SK-N-SH (cell line): ENCODE data around the gene RFK.

Source experiments
- NFIC ChIP-seq: IDR thresholded peaks from 2 replicates; pipeline ENCODE4 v1.4.0; 2012; ENCODE audit warnings: borderline replicate concordance
- NRF1 ChIP-seq: IDR thresholded peaks from 2 replicates; pipeline ENCODE4 v1.6.1; 2012; ENCODE audit warnings: low read depth, mild to moderate bottlenecking, low read length
- RAD21 ChIP-seq: IDR thresholded peaks from 2 replicates; pipeline ENCODE4 v1.6.1; 2012; ENCODE audit warnings: mild to moderate bottlenecking, low read length
- TEAD4 ChIP-seq: IDR thresholded peaks from 2 replicates; pipeline ENCODE4 v1.4.0; 2012; ENCODE audit warnings: mild to moderate bottlenecking, borderline replicate concordance; ENCODE audit not compliant: insufficient read depth
- TF ChIP-seq, protein P1 (sequence below): IDR thresholded peaks from 2 replicates; pipeline ENCODE4 v1.4.0; 2012; ENCODE audit warnings: low read depth
- TF ChIP-seq, protein P2 (sequence below): fragments of 200-600 bp; sonication (generic); IDR thresholded peaks from 2 replicates; pipeline ENCODE4 v1.6.1; 2017; ENCODE audit warnings: antibody characterized with exemption, mild to moderate bottlenecking, moderate library complexity

DNA sequence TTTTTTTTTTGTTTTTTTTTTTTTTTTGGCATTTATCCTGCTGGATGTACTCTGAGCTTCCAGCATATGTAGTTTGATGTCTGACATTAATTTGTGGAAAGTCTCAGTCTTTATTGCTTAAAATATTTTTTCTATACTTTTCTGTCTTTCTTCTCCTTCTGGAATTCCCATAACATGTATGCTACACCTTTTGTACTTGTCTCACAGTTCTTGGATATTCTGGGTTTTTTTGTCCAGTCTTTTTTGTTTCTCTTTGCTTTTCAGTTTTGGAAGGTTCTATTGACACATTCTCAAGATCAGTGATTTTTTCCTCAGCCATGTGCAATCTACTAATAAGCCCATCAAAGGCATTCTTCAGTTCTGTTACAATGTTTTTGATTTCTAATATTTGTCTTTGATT is 19.4 kb upstream of the RFK start:
- TF ChIP-seq, protein P1, sequence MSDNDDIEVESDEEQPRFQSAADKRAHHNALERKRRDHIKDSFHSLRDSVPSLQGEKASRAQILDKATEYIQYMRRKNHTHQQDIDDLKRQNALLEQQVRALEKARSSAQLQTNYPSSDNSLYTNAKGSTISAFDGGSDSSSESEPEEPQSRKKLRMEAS = no peak
- TF ChIP-seq NFIC (no peak), TEAD4 (no peak), RAD21 (no peak), NRF1 (no peak)
- TF ChIP-seq, protein P2, sequence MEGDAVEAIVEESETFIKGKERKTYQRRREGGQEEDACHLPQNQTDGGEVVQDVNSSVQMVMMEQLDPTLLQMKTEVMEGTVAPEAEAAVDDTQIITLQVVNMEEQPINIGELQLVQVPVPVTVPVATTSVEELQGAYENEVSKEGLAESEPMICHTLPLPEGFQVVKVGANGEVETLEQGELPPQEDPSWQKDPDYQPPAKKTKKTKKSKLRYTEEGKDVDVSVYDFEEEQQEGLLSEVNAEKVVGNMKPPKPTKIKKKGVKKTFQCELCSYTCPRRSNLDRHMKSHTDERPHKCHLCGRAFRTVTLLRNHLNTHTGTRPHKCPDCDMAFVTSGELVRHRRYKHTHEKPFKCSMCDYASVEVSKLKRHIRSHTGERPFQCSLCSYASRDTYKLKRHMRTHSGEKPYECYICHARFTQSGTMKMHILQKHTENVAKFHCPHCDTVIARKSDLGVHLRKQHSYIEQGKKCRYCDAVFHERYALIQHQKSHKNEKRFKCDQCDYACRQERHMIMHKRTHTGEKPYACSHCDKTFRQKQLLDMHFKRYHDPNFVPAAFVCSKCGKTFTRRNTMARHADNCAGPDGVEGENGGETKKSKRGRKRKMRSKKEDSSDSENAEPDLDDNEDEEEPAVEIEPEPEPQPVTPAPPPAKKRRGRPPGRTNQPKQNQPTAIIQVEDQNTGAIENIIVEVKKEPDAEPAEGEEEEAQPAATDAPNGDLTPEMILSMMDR = no peak
